ENCODE data around the gene TBXAS1.

The TBXAS1 gene

GRCh38 chr7:139829025-139829774 is at the start of gene TBXAS1:
TSS of gene TBXAS1 (plus strand) at chr7:139829264. CDS start at chr7:139829391, 127 bp downstream.
- DNase-seq: peak in 9 of 51 donors; percentile 2 to 54 (median 10)

DNA sequence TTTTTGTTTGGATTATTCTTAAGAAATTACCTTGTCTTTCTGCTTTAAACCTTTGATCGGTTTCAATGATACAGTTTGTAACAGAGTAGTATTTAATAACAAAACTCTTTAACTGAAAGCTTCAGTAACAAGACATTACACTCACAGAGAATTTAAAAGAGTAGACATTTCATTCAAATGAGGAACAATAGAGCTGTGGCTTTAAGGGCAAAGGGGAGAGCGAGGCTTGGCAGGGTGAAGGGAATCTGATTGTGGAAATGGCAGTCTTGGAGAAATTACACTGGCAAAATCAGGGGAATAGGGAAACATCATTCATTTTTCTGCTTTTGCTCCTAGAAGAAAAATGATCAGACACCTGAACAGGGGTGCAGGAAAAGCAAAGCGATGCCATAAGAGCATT is 46.1 kb upstream of the TBXAS1 start:
- DNase-seq: no peak

DNA sequence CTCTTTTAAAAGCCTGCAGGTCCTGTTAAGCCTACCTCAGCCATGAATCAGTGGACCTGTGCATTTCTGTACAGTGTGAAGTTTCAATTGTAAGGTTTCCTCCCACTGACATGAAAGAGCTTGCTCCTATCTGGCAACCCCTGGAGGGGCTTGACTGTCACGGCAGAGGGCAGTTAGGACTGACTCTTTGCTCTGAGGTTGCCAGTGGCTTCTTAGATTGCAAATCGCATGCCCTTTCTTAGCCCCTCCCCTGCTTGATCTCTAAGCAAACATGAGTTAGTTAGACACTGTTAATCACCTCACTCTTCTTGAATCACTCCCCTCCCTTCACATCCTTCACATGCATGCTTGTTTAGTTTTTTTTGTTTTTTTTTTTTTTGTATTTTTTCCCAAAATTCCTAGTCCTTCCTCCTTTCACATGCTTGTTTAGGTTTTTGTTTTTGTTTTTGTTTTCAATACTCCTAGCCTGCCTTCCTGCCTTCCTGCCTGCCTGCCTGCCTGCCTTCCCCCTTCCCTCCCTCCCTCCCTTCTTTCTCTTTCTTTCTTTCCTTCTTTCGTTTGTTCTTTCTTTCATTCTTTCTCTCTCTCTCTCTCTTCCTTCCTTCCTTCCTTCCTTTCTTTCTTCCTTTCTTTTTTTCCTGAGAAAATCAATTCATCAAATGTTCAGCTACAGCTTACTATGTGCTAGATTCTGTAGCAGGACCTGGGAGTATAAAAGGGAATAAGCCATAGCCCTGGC is 45.2 kb upstream of the TBXAS1 start:
- DNase-seq: no peak

DNA sequence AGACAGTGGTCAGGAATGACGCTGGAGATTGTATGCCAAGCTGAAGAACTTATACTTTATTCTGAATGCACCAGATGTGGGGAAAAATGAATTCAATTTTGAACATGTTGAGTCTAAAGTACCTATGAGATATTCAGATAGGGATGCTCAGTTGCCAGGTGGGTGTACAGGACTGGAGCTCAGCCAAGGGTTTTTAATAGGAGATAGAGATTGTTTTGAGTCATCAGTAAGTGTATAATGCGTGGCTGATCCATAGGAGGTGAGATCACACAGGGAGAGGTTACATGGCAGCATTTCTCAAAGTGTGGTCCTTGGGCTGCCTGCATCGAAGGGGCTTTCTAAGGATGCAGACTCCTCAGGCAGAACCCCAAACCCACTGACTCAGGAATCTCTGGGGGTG is 44.4 kb upstream of the TBXAS1 start:
- DNase-seq: no peak

DNA sequence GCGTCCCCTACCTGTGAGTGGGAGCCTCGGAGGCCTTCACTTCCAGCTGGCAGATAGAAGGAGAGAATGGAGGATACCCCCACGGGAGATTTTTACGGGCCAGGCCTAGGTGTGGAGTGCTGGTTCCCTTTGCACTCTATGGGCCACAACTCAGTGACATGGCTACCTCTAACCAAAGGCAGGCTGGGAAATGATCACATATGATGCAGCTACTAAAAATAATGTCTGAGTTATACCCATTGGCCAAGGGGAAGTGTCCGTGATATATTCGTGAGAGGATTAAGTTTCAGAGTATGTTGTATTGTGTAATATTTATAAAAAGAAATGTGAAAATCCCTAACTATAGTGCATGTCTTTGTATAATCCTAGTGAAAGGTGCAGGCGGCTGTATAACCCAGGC is 37.7 kb upstream of the TBXAS1 start:
- DNase-seq: no peak

DNA sequence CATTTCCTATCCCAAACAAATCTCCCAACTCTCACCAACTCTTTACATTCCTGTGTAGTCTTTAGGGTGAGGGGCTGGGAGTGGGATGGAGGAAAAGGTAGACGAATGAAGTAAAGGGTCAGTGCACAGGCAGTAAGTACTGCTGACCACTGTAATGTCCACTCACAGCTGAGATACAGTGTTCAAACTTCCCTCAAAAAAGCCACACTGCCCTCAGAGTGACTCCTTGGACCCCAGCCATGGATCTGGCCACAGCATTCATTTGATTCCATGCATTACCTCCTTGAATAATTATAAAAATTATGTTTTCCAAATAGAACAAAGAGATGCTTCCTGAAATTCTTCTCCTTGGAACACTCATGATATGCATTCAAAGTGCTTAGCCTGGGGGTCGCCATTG is 31.5 kb upstream of the TBXAS1 start:
- no peak for DNase-seq

DNA sequence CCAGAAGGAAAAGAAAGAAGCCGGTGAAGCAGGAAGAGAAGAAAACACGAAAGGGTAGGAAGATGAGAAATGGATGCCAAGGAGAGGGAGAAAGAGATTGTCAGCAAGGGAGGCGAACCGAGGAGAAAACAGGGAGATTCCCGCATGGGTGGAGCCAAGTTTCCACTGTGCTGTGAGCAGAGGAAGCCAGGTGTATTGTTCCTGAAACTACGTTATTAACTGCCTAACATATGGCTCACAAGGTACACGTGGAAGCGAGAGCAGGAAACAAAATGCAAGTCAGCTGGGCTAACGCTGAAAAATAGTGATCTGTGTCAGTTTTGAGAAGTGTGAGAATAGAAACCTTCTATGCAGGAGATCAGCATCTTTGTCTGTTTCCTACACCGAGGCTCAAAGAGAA is 30.8 kb upstream of the TBXAS1 start:
- DNase-seq: no peak

DNA sequence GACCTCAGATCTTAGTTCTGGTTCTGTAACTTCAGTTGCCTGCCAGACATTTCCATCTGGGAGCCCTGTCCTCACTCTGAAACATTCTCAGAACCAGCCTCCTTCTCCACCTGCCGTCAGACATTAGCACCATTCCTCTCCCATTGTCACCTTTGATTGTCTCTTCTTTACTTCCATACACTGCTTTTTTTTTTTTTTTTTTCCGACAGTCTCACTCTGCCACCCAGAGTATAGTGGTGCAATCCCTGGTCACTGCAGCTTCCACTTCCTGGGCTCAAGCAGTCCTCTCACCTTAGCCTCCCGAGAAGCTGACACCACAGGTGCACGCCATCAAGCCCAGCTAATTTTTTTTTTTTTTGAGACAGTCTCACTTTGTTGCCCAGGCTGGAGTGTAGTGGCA is 30.2 kb upstream of the TBXAS1 start:
- no peak for DNase-seq

GRCh38 chr7:139799586-139799985 is 29.5 kb upstream of the TBXAS1 start:
- no peak for DNase-seq

DNA sequence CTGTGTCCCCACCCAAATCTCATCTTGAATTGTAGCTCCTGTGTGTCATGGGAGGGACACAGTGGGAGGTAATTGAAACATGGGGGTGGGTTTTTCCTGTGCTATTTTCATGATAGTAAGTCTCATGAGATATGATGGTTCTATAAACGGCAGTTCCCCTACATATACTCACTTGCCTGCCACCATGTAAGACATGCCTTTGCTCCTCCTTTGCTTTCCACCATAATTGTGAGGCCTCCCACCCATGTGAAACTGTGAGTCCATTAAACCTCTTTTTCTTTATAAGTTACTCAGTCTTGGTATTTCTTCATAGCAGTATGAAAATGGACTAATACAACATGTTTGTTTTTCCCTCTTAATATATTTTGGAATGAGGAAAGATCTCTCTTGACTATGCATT is 24.5 kb upstream of the TBXAS1 start:
- DNase-seq: no peak

GRCh38 chr7:139807009-139807408 is 22.1 kb upstream of the TBXAS1 start:
- no peak for DNase-seq

GRCh38 chr7:139808427-139808826 is 20.6 kb upstream of the TBXAS1 start:
- DNase-seq: no peak

DNA sequence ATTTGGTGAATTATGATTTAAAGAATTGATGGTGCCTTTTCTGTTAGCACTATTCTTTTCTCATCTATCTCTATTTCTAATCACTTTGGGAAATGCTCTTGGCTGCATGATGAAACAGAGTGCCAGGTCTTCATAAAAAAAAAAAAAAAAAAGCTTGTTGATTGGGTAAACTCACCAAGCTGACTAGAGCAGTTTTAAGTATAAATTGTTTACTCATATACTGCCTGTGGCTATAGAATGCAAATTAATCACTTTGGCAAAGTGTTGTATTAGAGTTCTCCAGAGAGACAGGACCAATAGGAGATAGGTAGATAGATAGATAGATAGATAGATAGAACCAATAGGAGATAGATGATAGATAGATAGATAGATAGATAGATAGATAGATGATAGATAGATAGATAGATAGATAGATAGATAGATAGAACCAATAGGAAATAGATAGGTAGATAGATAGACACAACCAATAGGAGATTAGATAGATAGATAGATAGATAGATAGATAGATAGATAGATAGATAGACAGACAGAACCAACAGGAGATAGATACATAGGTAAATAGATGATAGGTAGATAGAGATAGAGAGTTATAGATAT is 20.1 kb upstream of the TBXAS1 start:
- no peak for DNase-seq

- DNase-seq: no peak
Measured at GRCh38 chr7:139811066-139811465, 18.0 kb upstream of the TBXAS1 start.

- DNase-seq: no peak
Measured at GRCh38 chr7:139813151-139813550, 15.9 kb upstream of the TBXAS1 start.

GRCh38 chr7:139813689-139814088 is 15.4 kb upstream of the TBXAS1 start:
- DNase-seq: no peak

DNA sequence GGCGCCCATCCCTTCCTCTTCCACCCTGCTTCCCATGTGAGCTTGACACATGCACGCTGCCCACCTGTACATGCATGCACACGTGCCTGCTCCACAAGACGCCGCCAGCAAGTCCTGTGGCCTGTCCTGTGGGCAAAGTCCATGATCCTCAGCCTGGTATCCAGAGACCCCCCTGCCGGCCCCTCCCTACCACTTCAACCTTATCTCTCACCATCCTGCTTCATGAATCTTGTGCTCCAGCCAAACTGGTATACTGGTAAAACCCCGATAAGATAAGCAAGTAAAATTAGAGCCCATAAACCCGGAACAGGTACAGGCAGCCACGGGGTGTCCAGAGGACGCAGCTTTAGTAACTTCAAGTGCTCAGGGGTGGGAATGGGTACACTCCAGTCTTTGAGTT is 11.8 kb upstream of the TBXAS1 start:
- DNase-seq: no peak

- no peak for DNase-seq
Measured at GRCh38 chr7:139820089-139820488, 9.0 kb upstream of the TBXAS1 start.

DNA sequence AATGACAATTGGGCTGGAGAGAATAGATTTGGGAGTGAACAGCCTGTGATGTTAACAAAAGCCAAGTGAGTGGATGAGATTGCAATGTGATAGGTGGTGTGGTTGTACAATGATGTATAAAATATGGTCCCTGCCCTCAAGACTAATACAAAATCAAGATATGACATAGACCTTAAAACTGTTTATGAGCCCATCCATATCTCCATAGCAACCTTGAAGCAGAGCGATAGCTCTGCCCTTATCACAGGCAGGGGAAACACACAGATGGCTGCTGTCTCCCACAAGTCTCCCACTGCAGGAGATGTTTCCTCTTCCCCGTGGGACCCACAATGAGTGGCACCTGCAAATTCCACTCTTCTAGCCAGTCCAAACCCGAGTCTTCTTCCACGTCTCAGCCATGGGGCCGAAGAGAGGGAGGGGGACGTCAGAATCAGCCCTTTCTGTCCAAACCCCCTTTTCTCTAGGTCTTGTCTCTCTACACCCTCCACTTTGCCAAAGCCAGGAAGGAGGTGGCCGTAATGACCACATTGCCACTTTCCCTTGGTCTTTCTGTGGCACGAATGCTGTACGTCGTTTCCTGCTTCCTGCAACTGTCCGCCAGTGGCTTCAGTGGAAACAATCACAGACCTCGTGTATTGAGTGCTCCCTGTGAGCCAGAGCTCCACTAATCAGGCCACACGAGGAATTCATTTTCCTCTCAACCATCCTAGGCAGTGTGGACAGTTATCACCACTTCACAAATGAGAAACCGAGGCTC is 7.5 kb upstream of the TBXAS1 start:
- no peak for DNase-seq

GRCh38 chr7:139822855-139823254 is 6.2 kb upstream of the TBXAS1 start:
- DNase-seq: no peak

DNA sequence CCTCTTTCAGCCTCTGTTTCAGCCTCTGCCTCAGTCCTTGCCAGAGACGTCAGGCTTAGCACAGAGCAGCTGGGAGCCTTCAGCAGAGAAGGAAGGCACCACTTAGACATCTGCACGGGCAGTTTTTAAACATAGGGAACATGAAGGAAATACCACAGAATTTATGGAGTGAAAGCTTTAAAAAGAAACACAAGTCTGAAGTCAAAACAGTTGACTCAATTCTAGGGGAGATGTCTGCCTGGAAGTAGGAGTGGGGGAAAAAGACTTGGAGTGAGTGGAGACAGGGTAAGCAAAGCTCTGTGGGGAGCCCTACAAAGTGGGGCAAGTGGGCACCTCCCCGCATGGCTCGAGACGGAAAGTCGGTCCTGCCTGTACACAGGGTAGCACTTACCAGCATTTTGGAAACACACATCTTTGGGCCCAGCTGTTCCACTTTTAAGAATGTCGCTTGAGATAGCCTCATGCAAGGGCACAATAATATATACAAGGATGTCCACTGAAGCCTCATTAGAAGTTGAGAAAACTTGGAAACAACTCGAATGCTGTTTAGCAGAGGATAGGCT is 5.0 kb upstream of the TBXAS1 start:
- DNase-seq: no peak
